GM19463 (cell line): Measurements from ENCODE around the gene ARHGEF19.

ENCODE experiments used
- ATAC-seq: cut with Tn5 transposase; IDR thresholded peaks from one replicate; pipeline ENCODE4 v1.9.1; 2021; ENCODE audit warnings: mild to moderate bottlenecking, moderate library complexity; ENCODE audit not compliant: unreplicated experiment

The ARHGEF19 gene

DNA sequence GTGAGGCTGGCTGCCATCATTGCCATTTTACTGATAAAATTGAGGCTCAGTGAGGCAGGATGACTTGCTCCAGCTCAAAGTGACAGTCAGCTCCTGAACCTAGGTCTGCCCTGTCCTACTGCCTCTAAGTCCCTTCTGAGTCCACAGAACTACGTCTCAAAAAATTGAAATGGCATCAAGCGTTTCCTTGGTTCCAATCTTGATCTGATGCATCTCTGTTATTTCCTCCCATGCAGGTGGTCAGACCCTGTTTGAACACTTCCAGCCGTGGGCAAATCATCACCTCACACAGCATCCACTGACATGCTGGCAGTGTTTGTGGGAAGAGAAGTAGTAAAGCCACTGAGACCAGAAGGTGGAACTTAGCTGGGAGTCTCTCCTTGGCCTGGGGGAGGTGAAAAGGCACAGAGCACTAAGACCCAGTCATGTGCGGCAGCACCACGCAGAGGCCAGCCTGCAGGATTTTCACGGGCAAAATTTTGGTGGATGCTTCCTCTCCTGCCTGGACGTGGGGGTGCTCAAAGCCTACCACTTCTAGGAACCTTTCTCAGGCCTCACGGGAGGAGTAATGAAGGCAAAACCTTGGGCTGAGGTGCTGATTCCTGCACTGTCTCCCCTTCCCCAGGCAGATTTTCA is 32.3 kb upstream of the ARHGEF19 start:
- ATAC-seq: no peak

DNA sequence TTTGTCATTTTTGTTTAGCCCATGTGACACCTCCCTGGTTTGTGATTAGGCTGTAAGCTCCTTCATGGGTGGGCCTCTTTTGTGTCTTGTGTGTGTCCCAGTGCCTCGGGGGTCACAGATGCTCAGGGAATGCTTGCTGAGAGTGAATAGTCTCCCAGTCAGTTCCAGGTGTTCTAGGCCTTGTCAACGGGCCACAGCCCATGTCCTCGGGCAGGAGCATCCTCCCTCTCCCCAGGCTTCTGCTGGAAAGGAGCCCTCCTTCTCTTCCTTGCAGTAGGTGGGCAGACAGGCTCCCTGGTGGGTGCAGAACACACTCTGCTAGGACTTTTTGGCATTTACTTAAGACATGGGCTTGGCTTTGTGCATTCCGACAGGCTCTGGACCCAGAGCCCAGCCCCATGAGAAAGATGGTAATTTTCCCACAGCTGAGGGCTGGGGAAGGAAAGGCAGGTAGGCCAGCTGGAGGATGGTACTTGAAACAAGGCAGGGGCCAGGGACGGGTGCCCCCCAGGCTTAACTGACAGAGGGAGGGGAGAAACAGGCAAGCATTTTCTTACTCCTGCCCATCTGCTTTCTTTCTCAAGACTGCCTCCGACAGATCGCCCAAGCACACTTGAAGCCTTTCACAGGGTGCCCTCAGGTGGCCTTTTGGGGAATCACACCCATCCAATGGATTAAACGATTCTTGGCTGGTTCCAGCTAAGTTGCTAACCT is 31.6 kb upstream of the ARHGEF19 start:
- no peak for ATAC-seq

DNA sequence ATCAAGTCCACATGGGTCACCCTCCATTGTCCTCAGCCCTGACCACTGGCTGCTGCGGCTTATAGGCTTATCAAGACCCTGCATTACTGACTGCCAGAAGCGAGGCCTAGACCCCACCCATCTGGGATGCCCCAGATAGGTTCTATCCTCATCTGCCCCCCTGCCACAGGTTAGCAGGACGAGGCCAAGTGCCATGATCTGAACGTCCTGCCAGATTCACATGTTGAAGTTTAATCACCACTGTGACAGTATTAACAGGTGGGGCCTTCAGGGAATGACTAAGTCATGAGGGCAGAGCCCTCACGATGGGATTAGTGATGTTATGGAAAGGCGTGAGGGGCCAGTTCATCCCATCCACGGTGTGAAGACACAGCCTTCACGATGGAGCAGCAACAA is 30.8 kb upstream of the ARHGEF19 start:
- ATAC-seq: no peak

DNA sequence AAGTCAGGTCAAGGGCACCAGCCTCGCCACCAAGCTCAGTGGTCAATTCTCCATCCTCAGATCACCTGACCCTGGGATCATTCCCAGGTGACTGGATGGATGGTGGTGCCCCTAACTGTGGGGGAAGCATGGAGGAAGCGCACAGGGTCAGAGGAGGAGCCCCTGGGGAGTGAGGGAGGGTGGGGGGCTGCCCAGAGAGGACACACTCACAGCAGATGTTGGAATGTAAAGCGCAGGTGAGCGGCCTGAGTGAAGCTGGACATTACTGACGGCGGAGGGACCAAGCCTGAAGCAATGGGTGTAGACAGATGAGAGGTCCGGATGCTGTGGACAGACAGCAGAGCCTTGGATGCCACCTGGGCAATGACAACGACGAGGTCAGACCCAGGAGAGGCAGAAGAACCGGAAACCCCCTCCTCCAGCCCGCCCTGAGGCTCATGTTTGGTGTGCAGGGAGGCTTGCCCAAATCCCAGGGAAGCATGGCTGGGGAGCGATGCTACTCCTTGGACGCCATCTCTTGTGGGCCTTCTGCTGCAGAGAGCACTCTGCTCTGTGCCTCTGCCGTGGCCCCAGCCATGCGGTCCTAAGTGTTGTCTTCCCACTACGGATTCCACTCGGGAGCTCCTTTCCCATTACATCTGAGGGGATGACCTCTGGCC is 30.2 kb upstream of the ARHGEF19 start:
- no peak for ATAC-seq

DNA sequence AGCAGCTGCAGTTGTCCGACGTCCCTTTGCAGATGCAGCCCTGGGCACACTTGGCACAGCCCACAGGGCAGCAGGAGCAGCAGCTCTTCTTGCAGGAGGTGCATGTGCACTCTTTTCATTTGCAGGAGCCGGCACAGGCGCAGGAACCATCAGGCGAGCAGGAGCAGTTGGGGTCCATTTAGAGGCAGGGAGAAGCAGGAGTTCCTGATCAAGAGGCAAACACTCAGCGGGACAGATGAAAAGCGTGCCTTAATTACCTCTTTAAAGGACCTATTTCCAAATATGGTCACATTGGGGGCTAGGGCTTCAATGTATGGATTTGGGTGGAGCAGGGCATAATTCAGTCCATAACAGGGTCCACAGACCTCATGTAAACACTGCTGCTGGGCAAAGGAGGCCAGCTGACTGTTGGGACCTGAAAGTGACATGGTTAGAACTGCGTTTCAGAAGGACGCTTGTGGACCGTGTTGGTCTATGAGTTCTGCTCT is 28.8 kb upstream of the ARHGEF19 start:
- ATAC-seq: no peak

DNA sequence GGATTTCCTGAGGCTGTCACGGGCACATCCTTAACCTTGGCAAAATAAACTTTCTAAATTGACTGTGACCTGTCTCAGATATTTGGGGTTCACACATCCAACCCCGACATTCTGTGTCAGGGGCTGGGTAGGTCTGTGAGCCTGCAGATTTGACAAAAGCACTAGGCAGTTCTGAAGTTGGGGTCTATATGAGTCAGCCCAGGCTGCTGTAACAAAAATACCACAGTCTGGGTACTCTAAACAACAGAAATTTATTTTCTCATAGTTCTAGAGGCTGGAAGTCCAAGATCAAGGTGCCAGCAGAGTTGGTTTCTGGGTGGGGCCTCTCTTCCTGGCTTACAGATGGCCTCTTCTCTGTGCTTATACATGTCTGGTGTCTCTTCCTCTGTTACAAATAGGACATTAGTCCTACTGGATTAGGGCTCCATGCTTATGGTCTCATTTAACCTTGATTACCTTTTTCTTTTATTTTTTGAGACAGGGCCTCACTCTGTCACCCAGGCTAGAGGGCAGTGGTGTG is 27.6 kb upstream of the ARHGEF19 start:
- ATAC-seq: no peak

DNA sequence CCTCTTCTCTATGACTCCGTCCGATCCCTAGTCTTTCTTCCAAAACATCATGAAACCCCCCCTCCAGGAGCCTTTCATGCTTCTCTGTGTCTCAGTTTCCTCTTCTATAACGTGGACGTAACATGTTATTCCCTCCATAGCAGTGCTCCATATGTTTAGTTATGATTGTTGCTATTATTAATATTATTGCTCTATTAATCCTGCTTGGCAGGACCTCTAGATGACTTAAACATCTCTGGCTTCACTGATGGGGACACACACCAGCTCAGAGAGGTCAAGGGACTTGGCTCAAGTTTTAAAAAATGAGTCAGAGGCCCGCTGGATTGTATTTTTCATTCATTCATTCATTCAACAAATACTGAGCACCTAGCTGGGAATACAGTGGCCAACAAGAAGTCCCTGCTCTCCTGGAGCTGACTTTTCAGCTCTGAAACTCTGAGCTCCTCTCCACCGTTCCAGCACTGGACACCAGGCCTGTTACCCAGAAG is 24.9 kb upstream of the ARHGEF19 start:
- ATAC-seq: no peak

DNA sequence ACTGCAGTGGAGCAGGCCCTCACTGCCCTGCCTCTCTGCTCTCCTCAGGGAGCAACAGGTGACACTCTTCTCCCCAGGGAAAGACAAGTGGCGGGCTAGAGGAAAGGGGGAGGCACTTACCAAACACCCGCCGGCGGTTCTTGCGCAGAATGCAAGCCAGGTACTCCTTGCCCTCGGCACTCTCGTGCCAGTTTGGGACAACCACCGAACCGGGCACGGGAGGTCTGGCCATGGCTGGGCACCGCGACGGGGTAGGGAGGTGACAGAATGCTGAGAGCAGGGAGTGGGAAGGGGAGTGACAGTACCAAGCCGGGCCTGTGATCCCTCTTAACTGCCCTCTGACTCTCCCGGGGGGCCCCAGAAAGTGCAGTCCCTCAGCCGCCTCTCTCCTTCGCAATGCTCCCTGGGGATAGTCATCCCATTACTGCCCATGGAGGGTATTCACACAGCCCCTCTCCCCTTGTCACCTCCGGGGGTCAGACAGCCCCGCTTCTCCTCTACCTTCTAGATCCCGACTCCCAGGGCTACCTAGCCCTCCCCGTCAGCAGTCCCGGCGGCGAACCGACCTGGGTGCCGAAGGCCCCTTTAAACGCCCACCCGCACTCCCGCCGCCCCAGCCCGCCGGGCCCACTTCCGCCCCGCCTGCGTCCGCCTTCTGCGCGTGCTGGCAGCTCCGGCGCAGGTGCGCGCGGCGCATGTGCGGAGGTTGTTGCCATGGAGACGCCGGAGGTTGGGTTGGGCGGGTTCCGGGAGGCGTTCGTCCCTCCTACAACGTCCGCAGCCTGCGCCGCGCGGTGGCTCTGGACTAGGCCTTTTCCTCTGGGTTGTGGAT is 24.3 kb upstream of the ARHGEF19 start, which contains the start of gene CPLANE2:
TSS of gene CPLANE2 (minus strand) at position 673 of the 832 bp plus-strand sequence. CDS start at position 232, 441 bp downstream.
- ATAC-seq: peak; percentile 81

DNA sequence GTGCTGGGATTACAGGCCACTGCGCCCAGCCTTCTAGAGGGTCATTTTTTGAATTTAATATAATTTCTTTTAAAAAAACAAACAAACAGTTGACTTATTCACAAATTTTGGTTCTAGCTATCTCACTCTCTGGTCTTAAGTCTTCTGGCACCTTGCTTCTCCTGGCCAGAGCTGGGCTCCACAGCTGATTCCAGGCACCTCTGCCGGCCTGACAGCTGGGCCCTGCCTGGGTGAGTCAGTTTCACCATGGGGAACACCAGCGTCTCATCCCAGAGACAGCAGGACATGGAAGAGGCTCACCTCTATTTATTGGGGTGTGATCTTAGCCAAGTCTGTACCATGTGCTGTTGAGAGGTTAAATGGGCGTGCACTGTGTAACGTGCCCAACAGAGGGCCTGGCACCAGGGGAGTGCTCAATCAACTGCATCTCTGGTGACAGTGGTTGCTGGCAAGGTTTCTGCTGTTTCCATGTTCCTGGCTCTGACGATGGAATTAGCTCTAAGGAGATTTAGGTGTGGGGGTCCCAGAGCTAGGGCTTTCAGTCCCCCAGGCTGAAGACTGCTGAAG is 23.6 kb upstream of the ARHGEF19 start:
- peak; percentile 47 for ATAC-seq

DNA sequence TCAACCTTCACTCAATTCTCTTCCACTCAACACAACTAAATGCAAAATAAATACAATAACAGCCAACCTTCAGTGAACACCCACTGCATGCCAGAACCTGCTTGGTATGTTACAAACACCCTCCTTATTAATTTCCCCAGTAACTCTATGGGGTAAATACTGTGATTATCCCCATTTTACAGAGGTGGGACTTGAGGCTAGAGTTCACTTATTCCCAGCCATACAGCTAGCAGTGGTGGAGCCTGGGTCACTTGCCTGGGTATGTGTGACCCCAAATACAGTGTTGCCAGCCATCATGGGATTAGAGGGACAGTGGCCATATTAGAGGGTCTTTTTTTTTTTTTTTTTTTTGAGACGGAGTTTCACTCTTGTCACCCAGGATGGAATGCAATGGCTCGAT is 22.9 kb upstream of the ARHGEF19 start:
- ATAC-seq: no peak

DNA sequence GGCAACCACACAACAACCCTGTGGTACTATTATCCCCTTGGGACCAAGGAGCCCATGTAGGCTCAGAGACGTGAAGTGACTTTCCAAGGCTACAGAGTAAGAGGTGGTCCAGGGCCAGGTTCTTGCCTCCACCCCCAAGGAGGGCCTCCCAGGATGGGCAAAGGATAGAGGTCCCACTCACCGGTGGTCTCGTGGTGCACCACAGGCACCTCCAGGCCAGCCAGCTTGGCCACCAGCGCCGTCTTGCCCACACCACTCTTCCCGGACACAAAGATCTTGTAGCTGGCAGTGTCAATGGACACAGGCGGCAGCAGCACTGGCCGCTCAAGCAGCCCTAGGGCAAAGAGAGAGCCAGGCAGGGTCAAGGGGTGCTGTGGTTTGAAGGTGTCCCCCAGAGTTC is 21.0 kb upstream of the ARHGEF19 start:
- no peak for ATAC-seq

DNA sequence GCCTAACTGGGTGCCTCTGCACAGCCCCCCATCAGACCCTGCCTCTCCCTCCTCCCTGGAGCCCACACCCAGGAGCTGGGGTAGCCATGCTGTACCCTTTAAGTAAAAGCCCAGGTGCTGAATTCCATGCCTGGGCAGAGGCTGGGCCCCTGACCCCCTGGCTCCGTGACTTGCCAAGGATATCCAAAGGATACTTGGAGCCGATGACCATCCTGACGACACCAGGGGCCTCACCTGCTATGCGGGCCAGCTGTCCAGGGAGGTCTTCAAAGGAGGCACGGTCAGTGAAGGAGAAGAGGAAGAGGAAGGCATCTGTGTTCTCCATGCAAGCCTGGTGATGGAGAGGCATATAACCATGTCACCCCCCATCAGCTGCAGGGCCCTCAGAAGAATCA is 19.9 kb upstream of the ARHGEF19 start:
- no peak for ATAC-seq

DNA sequence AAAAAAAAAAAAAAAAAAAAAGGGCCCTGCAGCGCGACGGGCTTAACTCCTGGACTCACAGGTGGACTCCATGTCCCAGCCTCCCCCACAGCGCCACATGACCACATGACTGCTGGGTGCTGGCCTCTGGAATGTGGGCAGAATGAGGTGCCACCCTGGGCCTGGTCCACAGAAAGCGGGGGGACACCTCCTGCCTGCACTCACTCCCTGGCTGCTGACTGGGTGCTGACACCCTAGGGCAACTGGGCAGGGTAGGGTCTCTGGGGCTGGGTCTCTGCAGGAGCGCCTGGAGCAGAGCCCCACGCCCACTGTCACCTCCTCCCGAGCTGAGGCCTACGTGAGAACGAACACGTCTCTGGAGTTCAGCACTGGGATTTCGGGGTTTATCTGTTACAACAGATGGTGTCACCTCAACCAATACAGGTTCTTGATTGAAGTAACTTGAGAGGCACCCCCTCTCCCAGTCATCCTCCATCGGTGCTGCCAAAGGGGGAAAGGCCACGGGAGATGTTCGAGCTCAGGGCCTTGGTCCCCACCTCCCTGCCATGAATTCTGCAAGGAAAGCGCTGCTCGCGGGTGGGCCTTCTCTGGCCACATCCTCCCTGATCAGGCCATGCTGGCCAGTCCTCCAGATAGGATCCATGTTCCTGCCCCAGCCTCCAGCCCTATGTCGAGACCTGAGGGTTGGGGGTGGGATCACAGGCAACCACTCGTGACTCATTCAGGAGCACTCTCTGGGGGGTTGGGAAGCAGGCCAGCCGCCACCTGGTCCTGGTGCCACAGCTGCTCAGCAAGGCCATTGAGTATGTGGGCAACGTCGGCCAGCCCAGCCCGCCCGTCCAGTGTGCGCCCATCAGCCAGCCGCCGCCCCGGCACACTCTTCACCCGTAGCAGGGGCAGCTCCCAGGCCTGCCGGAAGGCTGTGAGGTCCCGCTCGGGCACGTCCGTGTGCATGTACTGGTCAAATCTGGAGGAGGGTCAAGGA is 19.2 kb upstream of the ARHGEF19 start:
- ATAC-seq: no peak

DNA sequence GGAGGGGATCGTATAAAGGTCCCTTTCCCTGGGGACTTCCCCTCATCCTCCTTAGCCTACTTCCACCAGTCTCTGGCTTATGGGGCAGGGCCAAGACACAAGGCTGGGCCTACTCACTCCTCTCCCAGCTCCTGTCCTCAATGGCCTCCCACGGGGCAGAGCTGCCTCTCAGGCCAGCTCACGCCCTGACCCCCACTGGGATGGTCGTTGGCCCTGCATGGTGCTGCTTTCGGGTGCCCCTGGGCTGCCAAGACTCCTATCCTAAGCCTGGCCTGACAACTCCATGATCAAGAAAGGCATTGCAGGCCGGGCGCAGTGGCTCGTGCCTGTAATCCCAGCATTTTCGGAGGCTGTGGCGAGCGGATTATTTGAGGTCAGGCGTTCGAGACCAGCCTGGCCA is 18.3 kb upstream of the ARHGEF19 start:
- no peak for ATAC-seq

DNA sequence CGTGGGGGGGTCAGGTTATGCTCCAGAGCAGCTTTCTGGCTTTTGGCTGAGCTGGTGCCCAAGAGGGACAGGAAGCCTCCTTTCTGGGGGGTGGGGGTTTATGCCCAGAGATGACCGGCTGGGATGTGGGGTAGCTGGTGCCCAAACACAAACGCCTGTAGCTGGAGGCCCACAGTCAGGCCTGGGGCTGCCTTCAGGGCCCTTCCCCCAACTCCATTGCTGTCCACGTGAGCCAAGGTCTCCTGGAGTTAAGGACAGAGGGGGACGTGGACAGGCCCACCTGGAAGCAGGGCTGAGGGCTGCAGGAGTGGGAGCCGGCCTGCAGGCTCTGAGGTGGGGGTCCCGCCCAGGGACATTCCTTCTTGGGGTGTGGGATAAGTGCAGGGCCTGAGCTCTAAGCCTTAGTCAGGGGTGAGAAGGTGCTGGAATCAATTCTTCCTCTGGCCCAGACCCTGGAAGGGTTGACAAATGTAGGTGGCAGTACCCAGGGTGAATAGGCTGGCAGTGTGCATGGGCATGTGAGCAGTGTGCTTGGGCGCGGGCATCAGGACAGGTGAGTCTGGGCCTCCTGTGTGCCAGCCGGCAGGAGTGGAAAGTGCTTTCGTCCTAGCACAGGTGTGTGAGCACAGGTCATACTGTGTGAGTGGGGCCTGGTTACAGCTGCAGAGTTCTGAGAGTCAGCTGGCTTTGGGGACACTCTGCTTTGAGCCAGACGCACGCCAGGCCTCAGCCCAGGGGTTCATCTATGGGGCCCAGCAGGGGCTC is 17.7 kb upstream of the ARHGEF19 start:
- no peak for ATAC-seq

DNA sequence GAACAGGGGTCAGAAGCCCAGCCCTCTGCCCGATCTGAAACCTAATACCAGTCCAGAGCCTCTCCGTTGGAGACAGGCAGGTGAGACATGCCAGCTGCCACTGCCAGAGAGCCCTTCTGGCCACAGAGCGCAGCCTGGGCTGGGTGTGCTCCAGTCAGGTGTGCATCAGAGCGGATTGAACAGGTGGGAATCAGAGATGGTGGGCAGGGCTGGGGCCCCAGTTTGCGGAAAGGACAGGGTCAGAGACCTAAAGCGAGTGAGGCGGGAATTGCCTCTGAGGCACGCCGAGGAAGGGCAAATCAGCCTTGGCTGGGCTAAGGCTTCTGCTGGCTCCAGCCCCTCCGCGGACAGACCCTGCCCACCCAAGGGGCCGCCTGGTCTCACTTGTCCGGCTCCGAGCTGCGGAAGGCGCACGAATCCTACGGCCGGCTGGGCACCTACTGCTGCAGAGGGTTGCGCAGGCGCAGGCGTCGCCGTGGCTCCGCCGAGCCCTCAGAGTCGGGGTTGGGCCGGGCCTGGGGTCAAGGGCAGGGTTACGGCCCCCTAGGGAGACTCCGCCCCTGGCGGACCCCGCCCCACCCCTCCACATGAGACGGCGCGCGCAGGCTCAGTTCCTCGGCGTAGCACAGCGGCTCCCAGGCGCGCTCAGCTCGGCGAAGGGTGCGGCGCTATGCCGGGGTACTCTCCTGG is 14.2 kb upstream of the ARHGEF19 start:
- ATAC-seq: no peak

DNA sequence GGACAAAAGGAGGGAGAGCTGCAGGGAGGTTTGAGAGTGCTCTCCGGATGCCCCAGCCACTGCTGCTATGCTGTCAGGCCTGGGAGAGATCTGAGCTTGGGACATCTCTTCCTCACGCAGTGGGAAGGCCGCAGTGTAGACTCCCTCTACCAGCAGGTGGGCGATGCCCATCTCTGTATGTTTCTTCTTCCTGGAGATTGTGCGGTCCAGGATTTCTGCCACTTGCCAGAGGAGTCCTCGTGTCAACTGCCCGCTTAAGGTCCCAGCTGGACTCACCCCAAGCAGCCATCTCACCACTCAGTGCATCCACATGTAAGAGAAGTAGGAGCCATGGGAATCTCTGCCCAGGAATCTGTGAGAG is 13.7 kb upstream of the ARHGEF19 start:
- no peak for ATAC-seq

DNA sequence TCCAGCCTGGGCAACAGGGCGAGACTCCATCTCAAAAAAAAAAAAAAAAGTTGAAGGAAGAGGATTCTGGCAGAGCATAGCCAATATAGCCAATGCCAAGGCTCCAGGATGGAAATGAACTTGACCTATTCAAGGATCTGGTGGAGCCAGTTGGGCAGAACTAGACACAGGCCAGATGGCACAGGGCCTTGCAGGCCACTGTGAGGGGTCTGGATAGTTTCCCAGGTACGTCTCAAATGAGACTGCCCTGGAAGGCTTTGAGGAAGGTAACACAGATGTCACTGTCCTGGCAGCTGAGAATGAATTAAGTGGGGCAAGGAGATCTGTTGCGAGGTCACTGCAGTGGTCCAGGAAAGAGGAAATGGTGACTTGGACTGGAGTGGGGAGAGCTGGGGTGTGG is 12.0 kb upstream of the ARHGEF19 start:
- ATAC-seq: no peak
